GM12801 (cell line): ENCODE measurements around the gene GMPR2.

Experiments used
- TF ChIP-seq, protein P1 (sequence below): IDR thresholded peaks from one replicate; pipeline ENCODE4 v1.5.1; 2011; ENCODE audit warnings: control low read depth; ENCODE audit not compliant: insufficient read length; ENCODE audit errors: extremely low read depth

The GMPR2 gene

GRCh38 chr14:24207104-24207551, 25.6 kb upstream of the GMPR2 start:
- TF ChIP-seq, protein P1, sequence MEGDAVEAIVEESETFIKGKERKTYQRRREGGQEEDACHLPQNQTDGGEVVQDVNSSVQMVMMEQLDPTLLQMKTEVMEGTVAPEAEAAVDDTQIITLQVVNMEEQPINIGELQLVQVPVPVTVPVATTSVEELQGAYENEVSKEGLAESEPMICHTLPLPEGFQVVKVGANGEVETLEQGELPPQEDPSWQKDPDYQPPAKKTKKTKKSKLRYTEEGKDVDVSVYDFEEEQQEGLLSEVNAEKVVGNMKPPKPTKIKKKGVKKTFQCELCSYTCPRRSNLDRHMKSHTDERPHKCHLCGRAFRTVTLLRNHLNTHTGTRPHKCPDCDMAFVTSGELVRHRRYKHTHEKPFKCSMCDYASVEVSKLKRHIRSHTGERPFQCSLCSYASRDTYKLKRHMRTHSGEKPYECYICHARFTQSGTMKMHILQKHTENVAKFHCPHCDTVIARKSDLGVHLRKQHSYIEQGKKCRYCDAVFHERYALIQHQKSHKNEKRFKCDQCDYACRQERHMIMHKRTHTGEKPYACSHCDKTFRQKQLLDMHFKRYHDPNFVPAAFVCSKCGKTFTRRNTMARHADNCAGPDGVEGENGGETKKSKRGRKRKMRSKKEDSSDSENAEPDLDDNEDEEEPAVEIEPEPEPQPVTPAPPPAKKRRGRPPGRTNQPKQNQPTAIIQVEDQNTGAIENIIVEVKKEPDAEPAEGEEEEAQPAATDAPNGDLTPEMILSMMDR = no peak

GRCh38 chr14:24207625-24208024, 25.1 kb upstream of the GMPR2 start:
- TF ChIP-seq, protein P1 = no peak

- TF ChIP-seq, protein P1 = no peak
Measured at GRCh38 chr14:24211311-24211710, 21.4 kb upstream of the GMPR2 start.

DNA sequence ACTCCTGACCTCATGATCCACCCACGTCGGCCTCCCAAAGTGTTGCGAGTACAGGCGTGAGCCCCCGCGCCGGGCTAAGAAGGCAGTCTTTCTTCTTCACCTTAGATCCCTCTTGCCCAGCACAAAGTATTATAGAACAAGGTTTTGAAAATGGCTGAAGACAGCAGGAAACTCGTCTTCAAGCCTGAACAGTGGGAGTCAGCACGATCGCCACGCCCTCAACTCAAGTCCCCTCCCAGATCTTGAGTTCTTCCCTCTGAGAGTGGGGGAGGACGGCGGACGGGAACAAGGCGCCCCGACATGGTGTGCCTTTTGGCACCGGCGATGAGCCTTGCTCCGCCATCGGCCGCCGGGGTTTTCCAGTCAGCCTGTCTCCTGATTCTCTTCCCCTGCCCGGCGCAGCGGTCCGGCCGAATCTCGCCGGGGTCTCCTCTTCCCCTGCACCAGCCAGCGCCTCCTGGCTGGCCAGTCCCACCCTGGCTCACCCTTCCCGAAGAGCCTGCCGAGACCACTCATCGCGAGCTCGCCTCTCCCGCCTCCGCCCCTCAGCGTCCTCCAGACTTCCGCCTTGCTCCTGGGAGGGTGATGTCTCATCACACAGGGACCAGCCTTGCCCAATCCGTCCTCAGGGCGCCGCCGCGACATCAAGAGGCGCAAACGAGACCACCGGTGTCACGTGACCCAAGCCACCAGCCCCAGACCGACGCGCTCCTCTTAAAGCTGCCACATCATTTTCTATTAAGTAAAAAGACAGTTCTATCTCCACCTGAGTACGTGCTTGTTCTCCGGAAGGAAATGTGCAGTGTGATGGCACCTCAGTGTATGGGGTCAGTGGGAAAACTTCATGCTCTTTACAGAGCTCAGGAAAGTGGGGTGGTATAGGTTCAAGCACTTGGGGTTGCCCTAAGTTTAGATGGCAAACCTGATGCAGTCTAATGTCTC, 19.5 kb upstream of the GMPR2 start, which contains the start of gene CHMP4A:
Gene CHMP4A (minus strand): TSS at position 565 of the 942 bp plus-strand sequence. CDS start 49 bp downstream, at position 516.
- TF ChIP-seq, protein P1 = no peak

DNA sequence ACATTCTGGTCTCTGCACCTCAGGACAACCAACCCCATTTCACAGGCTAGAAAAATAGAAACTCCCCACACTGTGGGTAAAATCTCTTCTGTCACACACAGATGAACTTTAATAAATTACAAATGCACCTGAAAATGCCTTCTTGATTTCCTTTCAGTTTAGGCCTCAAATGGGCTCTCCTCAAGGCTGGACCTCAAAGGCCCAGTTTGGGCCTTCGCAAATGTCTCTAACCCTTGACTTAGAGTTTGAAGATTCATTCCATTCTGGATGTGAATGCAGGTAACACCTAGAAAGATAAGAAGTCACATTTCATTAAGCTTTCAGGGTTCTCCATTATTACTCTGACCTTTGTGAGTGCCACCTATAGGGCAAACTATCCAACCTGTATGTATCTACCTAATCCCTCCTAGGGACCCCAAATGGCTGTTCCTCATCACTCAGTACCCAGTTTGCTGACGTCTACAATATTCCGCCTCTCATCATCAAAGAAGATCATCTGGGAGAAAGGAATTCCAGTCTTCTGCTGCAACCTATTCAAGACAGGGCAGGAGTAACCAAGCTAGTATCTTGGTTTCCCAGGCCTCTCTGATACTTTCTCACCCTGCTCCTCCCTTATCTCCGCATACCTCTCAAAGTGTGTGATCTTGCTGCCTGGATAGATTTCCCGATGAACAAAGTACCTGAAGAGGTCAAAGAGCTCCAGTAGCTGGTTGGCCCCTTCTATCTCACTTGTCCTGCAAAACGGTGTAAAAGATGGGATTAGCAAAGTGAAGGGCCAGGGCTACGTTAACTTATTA, 18.7 kb upstream of the GMPR2 start:
- TF ChIP-seq, protein P1 = no peak

DNA sequence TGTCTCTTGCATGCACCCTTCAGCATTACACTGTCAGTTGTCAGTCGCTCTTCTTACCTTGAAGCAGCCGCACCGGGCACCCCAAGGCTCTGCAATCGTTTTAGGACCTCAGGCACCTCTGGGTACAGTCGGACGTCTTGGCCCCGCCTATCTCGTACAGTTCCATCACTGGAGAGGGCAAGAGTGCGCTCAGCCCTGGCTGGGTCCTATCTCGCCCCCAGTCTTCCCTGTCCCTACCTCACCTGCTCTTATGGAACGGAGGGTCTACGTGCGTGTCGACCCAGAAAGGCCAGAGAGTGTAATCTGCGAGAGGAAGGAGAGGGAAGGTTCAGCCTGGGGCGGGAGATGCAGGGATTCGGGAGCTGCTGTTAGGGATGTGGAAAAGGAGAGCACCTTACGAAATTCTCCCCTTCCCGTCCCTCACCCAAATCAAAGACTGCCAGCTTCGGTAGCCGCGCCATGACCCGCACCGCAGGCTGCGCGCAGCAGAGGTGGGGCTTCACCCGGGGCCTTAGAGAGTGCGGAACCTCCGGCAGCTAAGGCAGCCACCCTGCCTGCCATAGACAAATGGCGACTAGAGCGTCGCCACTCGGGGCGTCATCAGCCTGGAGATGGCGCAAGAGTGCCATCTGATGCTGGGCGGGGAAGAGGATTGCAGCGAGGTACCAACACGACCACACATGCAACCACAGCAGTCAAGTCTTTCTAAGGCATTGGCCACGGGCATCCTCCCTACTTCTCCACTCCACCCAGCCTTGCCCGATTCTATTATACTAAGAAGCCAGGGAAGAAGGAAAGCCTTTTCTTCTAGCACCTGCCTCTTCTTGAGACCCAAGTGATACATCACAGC, 17.0 kb upstream of the GMPR2 start, which contains the start of gene MDP1:
Gene MDP1 (minus strand): TSS at position 572 of the 850 bp plus-strand sequence. CDS start 111 bp downstream, at position 461.
- TF ChIP-seq, protein P1 = no peak

- TF ChIP-seq, protein P1 = no peak
Measured at GRCh38 chr14:24216345-24216699, 16.4 kb upstream of the GMPR2 start.
